HEK293 (cell line): ENCODE data around the gene ABLIM3.

Source experiments
- ZBTB20 ChIP-seq: fragments of 450-650 bp; formaldehyde crosslinking; IDR thresholded peaks from 2 replicates; pipeline ENCODE4 v1.5.1; 2016; ENCODE audit warnings: missing biosample characterization, missing genetic modification characterization
- ZNF626 ChIP-seq: fragments of 450-650 bp; sonication (Bioruptor Pico); formaldehyde crosslinking; IDR thresholded peaks from 2 replicates; pipeline ENCODE4 v1.5.1; 2018; ENCODE audit warnings: missing biosample characterization, missing genetic modification characterization, inconsistent platforms
- ZNF768 ChIP-seq: fragments of 450-650 bp; formaldehyde crosslinking; IDR thresholded peaks from 2 replicates; pipeline ENCODE4 v1.5.1; 2018; ENCODE audit warnings: missing biosample characterization, mild to moderate bottlenecking, missing genetic modification characterization
- TF ChIP-seq, protein P1 (sequence below): fragments of 450-650 bp; formaldehyde crosslinking; IDR thresholded peaks from 2 replicates; pipeline ENCODE4 v1.5.1; 2016; ENCODE audit warnings: missing biosample characterization, missing genetic modification characterization
- TF ChIP-seq, protein P2 (sequence below): sonication (generic); formaldehyde crosslinking; IDR thresholded peaks from 2 replicates; pipeline ENCODE4 v1.8.1; 2022; ENCODE audit warnings: mild to moderate bottlenecking, moderate library complexity, missing genetic modification reagents
- TF ChIP-seq, protein P3 (sequence below): fragments of 450-650 bp; formaldehyde crosslinking; IDR thresholded peaks from 2 replicates; pipeline ENCODE4 v1.5.1; 2016; ENCODE audit warnings: missing biosample characterization, missing genetic modification characterization

DNA sequence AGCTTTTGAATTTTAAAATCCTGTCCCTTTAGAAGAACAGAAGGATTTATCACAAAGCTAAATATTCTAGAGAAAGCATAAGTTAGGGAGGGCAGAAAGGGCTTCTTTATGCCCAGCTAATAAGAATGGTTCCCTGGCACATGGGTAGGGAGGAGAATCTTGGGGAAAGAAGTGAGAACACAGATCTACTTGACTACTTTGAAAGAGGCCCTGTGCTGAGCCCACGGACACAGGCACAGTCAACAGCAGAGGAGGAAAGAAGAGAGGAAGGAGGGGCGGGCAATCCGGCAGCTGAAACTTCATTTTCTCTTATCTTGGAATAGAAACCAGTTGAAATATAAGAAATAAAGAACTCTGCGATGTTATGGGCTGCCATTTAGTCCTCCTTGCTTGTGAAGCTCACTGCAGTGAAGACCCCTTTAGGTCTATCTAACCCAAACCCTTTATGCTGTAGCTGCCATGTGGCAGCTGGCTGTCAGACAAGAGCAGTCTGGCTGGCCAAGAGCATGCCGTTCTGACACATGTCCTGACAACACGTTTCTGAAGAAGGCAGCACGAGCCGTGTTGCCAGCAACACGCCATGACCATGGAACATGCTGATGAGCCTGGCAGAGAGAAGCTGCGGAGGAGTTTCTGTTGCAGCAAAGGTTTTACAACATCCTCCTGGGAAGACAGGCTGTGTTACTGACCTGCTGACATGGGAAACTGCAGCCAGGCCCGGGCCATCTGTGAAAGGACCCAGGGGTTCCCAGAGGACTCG lies 34.2 kb downstream of the ABLIM3 start:
- TF ChIP-seq, protein P1, sequence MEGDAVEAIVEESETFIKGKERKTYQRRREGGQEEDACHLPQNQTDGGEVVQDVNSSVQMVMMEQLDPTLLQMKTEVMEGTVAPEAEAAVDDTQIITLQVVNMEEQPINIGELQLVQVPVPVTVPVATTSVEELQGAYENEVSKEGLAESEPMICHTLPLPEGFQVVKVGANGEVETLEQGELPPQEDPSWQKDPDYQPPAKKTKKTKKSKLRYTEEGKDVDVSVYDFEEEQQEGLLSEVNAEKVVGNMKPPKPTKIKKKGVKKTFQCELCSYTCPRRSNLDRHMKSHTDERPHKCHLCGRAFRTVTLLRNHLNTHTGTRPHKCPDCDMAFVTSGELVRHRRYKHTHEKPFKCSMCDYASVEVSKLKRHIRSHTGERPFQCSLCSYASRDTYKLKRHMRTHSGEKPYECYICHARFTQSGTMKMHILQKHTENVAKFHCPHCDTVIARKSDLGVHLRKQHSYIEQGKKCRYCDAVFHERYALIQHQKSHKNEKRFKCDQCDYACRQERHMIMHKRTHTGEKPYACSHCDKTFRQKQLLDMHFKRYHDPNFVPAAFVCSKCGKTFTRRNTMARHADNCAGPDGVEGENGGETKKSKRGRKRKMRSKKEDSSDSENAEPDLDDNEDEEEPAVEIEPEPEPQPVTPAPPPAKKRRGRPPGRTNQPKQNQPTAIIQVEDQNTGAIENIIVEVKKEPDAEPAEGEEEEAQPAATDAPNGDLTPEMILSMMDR (tag by site-specific recombination) = no peak
- TF ChIP-seq, protein P2, sequence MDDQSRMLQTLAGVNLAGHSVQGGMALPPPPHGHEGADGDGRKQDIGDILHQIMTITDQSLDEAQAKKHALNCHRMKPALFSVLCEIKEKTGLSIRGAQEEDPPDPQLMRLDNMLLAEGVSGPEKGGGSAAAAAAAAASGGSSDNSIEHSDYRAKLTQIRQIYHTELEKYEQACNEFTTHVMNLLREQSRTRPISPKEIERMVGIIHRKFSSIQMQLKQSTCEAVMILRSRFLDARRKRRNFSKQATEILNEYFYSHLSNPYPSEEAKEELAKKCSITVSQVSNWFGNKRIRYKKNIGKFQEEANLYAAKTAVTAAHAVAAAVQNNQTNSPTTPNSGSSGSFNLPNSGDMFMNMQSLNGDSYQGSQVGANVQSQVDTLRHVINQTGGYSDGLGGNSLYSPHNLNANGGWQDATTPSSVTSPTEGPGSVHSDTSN (CRISPR knock-in tag) = no peak
- TF ChIP-seq ZNF626 (tag by site-specific recombination) (no peak), ZNF768 (no peak), ZBTB20 (no peak)
- TF ChIP-seq, protein P3, sequence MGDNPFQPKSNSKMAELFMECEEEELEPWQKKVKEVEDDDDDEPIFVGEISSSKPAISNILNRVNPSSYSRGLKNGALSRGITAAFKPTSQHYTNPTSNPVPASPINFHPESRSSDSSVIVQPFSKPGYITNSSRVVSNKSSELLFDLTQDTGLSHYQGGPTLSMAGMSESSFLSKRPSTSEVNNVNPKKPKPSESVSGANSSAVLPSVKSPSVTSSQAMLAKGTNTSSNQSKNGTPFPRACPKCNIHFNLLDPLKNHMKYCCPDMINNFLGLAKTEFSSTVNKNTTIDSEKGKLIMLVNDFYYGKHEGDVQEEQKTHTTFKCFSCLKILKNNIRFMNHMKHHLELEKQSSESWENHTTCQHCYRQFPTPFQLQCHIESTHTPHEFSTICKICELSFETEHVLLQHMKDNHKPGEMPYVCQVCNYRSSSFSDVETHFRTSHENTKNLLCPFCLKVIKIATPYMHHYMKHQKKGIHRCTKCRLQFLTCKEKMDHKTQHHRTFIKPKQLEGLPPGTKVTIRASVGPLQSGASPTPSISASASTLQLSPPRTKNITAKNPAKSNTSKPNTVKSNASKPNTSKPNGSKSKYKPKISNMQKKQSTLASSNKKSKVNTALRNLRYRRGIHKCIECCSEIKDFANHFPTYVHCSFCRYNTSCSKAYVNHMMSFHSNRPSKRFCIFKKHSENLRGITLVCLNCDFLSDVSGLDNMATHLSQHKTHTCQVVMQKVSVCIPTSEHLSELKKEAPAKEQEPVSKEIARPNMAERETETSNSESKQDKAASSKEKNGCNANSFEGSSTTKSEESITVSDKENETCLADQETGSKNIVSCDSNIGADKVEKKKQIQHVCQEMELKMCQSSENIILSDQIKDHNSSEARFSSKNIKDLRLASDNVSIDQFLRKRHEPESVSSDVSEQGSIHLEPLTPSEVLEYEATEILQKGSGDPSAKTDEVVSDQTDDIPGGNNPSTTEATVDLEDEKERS (tag by site-specific recombination) = no peak
